ENCODE measurements around the gene SNX18. TPM values are rescaled to one million over a fixed set of nuclear protein-coding genes. Genes with fewer than 3 reads are reported as not detected.
A peak's percentile ranks its signal among the peaks of the same experiment; 100 is the strongest.

Gene SNX18
- total RNA-seq, 2 experiments from 2014 or later = 19.0 to 19.7 TPM

DNA sequence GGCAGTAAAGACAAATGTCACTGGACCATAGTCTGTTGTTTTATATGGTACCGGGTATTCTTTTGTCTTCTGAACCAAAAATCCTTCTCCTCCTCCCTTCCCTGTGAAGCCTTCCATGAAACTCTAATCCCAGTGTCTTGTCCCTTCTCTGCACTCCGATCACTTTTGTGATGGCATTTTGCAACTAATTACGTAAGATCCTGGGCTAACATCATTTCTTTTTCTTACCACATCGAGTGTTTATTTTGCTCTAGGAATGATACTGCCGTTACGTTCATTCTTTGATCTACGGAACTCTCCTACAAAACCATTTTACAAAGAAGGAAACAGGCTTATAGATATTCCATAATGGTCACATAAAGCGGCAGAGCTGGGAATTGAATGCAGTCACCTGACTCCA, 33.7 kb downstream of the SNX18 start:
- Mint-ChIP-seq H3K9me3 (peaks cover 1% of the 10 kb centered on the region), H3K4me1 (no peaks in the 10 kb centered on the region)
- CTCF ChIA-PET = interaction anchor here (1.4 kb wide), 1 partner anchor 9 kb away, joined by 3 read pairs; no protein-coding TSS in a partner anchor

DNA sequence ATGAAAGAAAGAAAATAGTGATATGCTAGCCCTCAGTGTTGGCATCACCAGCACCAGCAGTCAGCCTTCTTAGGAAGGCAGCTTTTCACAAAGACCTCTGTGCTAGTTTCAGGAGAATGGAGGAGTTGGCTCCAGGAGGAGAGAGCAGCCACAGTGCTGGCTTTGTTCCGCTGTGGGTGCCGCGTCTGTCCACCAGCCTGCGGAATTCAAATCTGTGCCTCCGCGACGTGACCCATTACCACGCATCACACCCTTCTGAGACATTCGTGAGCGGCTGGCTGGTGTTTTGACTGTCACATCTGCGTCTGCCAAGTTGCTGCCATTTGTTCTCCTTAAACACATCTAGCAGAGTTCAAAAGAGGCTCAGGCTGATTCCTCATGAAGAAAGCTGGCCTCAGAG, 34.4 kb downstream of the SNX18 start:
- H3K4me3 Mint-ChIP-seq = no peak overlapping the region
- no peaks in the 10 kb centered on the region for H3K4me1 Mint-ChIP-seq
- POLR2A ChIA-PET = no interaction called here
- DNase-seq = no peak
- H3K36me3 Mint-ChIP-seq (ENCODE audit: low read depth) = peaks cover 17% of the 10 kb centered on the region
- H3K9me3 Mint-ChIP-seq = peaks cover 2% of the 10 kb centered on the region
- H3K27me3 Mint-ChIP-seq = no peaks in the 10 kb centered on the region
- CTCF ChIA-PET = no interaction called here
- H3K27ac Mint-ChIP-seq = no peak overlapping the region

More for the DNA sequence above, 33.7 kb downstream of the SNX18 start:
- Mint-ChIP-seq H3K4me3 (no peak overlapping the region), H3K27ac (no peak overlapping the region), H3K36me3 (ENCODE audit: low read depth) (peaks cover 18% of the 10 kb centered on the region), H3K27me3 (no peaks in the 10 kb centered on the region)
- no peak for DNase-seq
- POLR2A ChIA-PET = no interaction called here

DNA sequence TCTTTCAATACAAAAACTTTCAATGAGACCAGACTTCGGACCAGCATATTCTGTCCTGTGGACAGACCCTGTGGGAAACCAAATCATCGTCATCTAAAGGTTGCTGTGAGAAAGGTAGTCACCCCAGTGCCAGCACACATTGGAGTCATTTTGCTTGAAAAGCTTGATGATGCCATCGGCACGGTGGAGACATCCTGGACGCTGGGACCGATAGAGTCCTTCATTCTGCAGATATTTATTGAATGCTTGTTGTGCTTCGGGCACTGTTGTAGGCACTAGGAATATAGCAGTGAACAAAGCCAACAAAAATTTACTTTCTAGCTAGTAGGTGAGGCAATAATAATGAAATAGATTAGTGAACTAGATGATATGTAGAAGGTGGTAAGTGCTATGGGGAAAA, 34.9 kb downstream of the SNX18 start:
- ChIA-PET CTCF (no interaction called here), POLR2A (no interaction called here)
- Mint-ChIP-seq H3K27me3 (no peaks in the 10 kb centered on the region), H3K4me1 (no peaks in the 10 kb centered on the region), H3K9me3 (peaks cover 2% of the 10 kb centered on the region), H3K36me3 (ENCODE audit: low read depth) (peaks cover 16% of the 10 kb centered on the region), H3K27ac (no peak overlapping the region), H3K4me3 (no peak overlapping the region)
- DNase-seq = no peak

DNA sequence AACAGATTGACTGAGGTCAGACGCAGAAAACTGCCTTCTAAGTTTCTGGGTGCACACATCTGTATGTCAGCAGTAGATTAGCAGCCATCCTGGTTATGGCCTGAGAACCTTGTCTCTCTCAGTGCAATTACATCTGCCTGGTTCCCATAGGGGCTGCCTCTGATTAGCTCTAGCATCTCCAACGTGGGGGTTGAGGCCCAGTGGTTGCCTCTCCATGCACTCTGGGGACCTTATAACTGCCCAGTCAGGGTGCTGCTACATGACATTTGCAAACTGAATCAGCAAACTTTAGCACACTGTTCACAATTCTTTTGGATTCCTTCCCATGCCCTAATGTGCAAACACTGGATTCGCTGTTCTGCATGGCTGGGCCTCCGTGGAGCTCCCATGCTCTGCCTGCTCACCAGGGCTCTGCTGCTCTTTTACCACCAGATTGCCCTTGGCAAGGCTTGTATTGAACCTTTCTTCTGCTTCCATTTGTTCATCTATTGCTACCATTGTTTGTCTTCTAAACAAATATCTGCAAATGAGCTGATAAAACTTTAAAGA, 36.2 kb downstream of the SNX18 start:
- H3K36me3 Mint-ChIP-seq (ENCODE audit: low read depth) = peaks cover 12% of the 10 kb centered on the region
- no peak overlapping the region for H3K4me3 Mint-ChIP-seq
- ChIA-PET CTCF (interaction anchor here (0.6 kb wide), 1 partner anchor 243 kb away, joined by 4 read pairs; no protein-coding TSS in a partner anchor), POLR2A (no interaction called here)
- peaks cover 5% of the 10 kb centered on the region for H3K9me3 Mint-ChIP-seq
- H3K27ac Mint-ChIP-seq = no peak overlapping the region
- DNase-seq = no peak
- no peaks in the 10 kb centered on the region for H3K27me3 Mint-ChIP-seq
- no peaks in the 10 kb centered on the region for H3K4me1 Mint-ChIP-seq

DNA sequence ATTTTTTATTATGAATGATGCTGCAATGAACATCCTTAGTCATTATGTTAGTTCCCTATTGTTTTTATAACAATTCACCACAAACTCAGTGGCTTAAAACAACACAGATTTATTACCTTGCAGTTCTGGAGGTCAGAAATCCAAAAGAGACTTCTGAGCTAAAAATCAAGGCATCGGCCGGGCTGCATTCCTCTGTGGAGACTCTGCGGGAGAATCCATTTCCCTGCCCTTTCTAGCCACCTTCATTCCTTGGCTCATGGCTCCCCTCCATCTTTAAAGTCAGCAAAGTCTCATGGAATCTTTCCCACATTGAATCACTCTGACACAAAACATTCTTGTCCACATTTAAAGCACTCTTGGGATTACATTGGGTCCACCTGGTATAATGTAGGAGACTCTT, 38.6 kb downstream of the SNX18 start:
- no peak for DNase-seq
- ChIA-PET CTCF (no interaction called here), POLR2A (no interaction called here)
- H3K4me3 Mint-ChIP-seq = no peak overlapping the region
- no peaks in the 10 kb centered on the region for H3K27me3 Mint-ChIP-seq
- no peaks in the 10 kb centered on the region for H3K4me1 Mint-ChIP-seq
- peaks cover 2% of the 10 kb centered on the region for H3K36me3 Mint-ChIP-seq (ENCODE audit: low read depth)
- peak overlapping the region; percentile 22 for H3K27ac Mint-ChIP-seq
- peaks cover 10% of the 10 kb centered on the region for H3K9me3 Mint-ChIP-seq

DNA sequence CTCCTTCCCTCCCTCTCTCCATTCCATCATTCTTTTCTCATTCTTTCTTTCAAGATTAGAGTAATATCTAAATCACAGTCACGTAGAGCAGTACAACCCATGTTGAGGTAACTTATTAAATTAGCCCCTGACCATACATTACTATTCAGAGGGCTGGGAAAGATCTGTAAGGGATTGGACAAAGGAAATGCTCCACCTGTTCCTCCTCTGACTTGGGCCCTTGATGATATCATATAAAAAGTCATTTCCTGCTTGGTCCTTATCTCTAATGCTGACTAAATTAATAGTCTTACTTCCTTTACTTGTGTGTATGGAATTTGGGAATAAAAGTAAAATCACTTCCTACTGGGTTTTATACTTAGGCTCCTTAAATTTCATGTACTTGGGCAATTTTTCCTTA, 40.8 kb downstream of the SNX18 start:
- DNase-seq = no peak
- H3K27me3 Mint-ChIP-seq = no peaks in the 10 kb centered on the region
- H3K4me3 Mint-ChIP-seq = no peak overlapping the region
- no peak overlapping the region for H3K27ac Mint-ChIP-seq
- H3K4me1 Mint-ChIP-seq = no peaks in the 10 kb centered on the region
- ChIA-PET CTCF (no interaction called here), POLR2A (no interaction called here)
- peaks cover 10% of the 10 kb centered on the region for H3K9me3 Mint-ChIP-seq
- H3K36me3 Mint-ChIP-seq (ENCODE audit: low read depth) = no peaks in the 10 kb centered on the region

DNA sequence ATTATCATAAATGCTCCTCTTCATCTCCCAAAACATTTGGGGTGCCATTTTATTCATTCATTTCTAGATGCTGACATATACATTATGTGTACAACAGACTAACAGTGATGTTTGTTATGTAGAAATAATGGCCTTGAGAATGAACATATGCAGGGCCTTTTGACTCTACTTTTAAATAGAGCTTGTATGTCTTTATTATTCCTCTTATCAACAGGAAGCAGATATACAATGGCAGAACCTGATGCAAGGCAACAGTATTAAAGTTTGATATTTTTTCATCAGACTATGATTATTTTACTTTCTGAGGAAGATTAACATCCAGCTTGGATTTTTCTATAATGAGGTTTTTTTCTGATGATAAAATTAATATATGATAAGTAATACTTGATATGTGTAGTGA, 44.1 kb downstream of the SNX18 start:
- peaks cover 8% of the 10 kb centered on the region for H3K9me3 Mint-ChIP-seq
- H3K36me3 Mint-ChIP-seq (ENCODE audit: low read depth) = no peaks in the 10 kb centered on the region
- no peak overlapping the region for H3K4me3 Mint-ChIP-seq
- no peak for DNase-seq
- H3K27ac Mint-ChIP-seq = no peak overlapping the region
- H3K4me1 Mint-ChIP-seq = no peaks in the 10 kb centered on the region
- CTCF ChIA-PET = interaction anchor here (1.3 kb wide), 1 partner anchor 33 kb away, joined by 3 read pairs; no protein-coding TSS in a partner anchor
- no peaks in the 10 kb centered on the region for H3K27me3 Mint-ChIP-seq
- POLR2A ChIA-PET = no interaction called here

DNA sequence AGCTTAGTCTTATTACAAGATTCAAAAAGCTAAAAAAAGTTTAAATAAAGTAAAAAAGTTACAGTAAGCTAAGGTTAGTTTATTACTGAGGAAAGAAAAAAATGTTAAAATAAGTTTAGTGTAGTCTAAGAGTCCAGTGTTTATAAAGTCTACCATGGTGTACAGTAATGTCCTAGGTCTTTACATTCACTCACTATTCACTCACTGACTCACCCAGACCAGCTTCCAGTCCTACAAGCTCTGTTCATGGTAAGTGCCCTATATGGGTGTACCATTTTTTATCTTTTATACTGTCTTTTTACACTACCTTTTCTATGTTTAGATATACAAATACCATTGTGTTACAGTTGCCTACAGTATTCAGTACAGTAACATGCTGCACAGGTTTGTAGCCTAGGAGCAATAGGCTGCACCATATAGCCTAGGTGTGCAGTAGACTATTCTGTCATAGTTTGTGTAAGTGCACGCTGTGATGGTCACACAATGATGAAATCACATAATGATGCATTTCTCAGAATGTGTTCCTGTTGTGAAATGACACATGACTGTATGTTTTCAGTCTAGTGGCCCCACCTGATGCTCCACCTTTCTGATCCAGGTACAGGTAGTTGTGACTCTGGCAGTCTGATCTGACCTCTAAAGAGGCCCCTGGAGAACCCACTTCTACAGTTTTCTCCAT, 45.7 kb downstream of the SNX18 start:
- Mint-ChIP-seq H3K9me3 (peaks cover 13% of the 10 kb centered on the region), H3K4me3 (no peak overlapping the region), H3K36me3 (ENCODE audit: low read depth) (peaks cover 2% of the 10 kb centered on the region), H3K27me3 (no peaks in the 10 kb centered on the region), H3K4me1 (no peaks in the 10 kb centered on the region), H3K27ac (no peak overlapping the region)
- no peak for DNase-seq
- CTCF ChIA-PET = no interaction called here
- POLR2A ChIA-PET = no interaction called here

DNA sequence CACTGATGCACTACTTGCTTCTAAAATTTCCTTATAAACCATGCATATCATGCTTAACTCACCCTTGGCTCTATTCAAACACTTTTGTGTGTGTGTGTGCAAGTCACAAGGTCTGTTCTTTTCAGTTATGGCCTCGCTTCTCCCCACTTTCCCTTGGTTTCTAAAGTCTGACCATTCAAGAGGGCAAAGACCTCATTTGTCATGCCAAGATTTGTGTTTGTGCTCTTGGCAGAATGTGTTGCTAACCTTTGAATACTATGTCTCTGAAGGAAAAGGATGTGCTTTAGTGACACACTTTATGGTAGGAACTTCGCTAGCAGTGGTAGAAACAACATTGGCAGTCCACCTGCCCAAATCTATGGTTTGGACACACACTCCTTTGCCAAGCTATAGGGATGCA, 50.4 kb downstream of the SNX18 start:
- DNase-seq = no peak
- Mint-ChIP-seq H3K9me3 (peaks cover 5% of the 10 kb centered on the region), H3K27ac (no peak overlapping the region), H3K4me3 (no peak overlapping the region), H3K36me3 (ENCODE audit: low read depth) (peaks cover 2% of the 10 kb centered on the region), H3K27me3 (no peaks in the 10 kb centered on the region), H3K4me1 (no peaks in the 10 kb centered on the region)
- CTCF ChIA-PET = no interaction called here
- POLR2A ChIA-PET = no interaction called here

DNA sequence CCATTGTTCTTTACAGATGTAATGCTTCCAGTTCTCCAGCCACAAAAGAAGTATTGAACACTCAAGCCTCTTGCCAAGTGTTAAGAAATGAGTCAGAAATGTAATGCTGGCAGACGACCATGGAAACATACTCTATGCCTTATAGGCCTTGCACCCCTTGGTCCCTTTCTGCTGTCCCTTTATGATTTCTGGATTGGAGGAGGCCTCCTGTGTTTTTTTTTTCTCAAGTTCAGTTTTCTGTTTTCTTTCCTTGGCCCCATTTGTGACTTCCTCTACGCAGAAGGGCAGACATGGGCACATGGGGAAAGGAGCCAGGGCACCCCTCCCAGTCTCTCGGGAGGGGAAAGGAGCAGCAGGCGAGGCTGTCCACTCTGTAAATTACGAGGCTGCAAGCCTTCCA, 53.4 kb downstream of the SNX18 start:
- H3K36me3 Mint-ChIP-seq (ENCODE audit: low read depth) = peaks cover 2% of the 10 kb centered on the region
- H3K4me3 Mint-ChIP-seq = no peak overlapping the region
- CTCF ChIA-PET = no interaction called here
- DNase-seq = no peak
- H3K27me3 Mint-ChIP-seq = no peaks in the 10 kb centered on the region
- peaks cover 5% of the 10 kb centered on the region for H3K9me3 Mint-ChIP-seq
- POLR2A ChIA-PET = no interaction called here
- H3K27ac Mint-ChIP-seq = no peak overlapping the region
- H3K4me1 Mint-ChIP-seq = peaks cover 9% of the 10 kb centered on the region

DNA sequence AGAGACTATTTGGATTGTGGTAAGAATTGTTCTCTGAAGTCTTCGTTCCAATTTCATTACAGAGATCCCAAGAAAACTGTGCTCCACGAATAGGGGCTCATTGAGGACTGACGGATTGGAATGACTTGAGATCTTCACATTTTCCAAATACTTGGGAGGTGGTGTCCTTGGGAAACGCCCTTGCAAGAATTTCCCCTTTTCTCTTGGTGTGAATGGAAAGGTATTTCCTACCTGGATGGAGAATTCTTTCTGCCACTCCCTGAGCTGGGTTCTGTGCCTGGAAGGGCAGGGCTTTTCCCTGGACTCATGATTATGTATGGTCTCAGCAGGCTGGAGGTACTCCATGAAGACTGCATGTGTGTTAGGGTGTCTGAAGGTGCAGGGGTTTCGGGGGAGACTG, 53.9 kb downstream of the SNX18 start:
- no peak overlapping the region for H3K27ac Mint-ChIP-seq
- H3K27me3 Mint-ChIP-seq = no peaks in the 10 kb centered on the region
- CTCF ChIA-PET = interaction anchor here (1.3 kb wide), 1 partner anchor 10 kb away, joined by 3 read pairs; no protein-coding TSS in a partner anchor
- H3K4me1 Mint-ChIP-seq = peaks cover 9% of the 10 kb centered on the region
- peaks cover 5% of the 10 kb centered on the region for H3K9me3 Mint-ChIP-seq
- no peak overlapping the region for H3K4me3 Mint-ChIP-seq
- POLR2A ChIA-PET = no interaction called here
- DNase-seq = no peak
- H3K36me3 Mint-ChIP-seq (ENCODE audit: low read depth) = peaks cover 2% of the 10 kb centered on the region

DNA sequence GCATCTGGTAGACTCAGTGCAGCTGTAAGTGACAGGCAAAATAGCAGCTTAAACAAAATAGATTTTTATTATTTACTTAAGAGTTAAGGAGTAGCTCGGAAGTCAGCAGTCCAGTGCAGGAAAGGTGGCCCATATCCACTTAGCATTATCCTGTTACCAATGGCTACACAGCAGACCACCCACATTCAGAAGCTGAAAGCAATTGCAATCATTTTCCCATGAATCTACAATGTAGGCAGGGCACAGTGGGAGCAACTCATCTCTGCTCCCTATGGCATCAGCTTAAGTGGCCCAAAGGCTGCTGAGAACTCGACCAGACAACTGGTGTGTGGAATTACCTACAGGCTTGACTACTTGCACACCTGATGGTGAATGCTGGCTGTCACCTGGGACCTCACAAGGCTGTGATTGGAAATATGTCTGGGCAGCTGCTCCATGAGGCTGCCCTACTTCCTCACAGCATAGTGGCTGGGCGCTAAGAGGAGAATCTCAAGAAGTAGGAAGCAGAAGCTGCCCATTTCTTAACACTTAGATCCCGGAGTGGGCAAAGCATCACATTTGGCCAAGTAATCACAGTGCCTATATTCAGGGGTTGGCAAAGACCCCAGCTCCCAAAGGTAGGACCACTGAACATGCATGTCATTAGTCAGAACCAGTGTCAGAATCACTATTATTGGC, 56.4 kb downstream of the SNX18 start:
- no peaks in the 10 kb centered on the region for H3K36me3 Mint-ChIP-seq (ENCODE audit: low read depth)
- no peaks in the 10 kb centered on the region for H3K27me3 Mint-ChIP-seq
- ChIA-PET POLR2A (no interaction called here), CTCF (interaction anchor here (0.5 to 1.5 kb wide), 5 partner anchors 37 to 246 kb away, joined by 3 to 4 read pairs (median 3); partner anchors contain the start of gene SNX18)
- H3K4me3 Mint-ChIP-seq = no peak overlapping the region
- no peak for DNase-seq
- no peaks in the 10 kb centered on the region for H3K9me3 Mint-ChIP-seq
- H3K27ac Mint-ChIP-seq = no peak overlapping the region
- H3K4me1 Mint-ChIP-seq = peaks cover 9% of the 10 kb centered on the region

DNA sequence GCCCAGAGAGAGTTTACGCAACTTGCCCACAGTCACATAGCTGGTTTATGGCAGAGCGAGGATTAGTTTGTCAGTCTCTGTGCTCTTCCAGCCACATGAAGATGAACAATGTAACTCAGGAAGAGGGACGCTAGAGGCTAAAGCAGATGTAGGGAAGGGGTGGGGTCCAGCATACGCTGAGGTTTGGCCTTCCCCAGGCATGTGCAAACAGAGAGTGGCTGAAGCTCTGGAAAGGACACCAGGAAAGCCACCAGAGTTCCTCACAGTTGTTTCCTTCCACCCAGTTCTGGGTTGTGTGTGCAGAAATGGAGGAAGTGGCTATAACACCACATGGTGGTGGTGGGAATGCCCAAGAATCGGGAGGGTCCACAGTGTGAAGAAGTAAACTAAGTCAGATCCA, 60.0 kb downstream of the SNX18 start:
- no peak overlapping the region for H3K27ac Mint-ChIP-seq
- H3K27me3 Mint-ChIP-seq = peaks cover 3% of the 10 kb centered on the region
- ChIA-PET POLR2A (no interaction called here), CTCF (interaction anchor here (0.5 to 1.0 kb wide), 2 partner anchors 52 to 370 kb away, joined by 3 read pairs; no protein-coding TSS in a partner anchor)
- H3K36me3 Mint-ChIP-seq (ENCODE audit: low read depth) = no peaks in the 10 kb centered on the region
- H3K4me3 Mint-ChIP-seq = no peak overlapping the region
- H3K9me3 Mint-ChIP-seq = no peaks in the 10 kb centered on the region
- peaks cover 11% of the 10 kb centered on the region for H3K4me1 Mint-ChIP-seq
- no peak for DNase-seq
